Stimulated activated CD4-positive, alpha-beta T cell treated with anti-CD3 and anti-CD28 coated beads, Interleukin-1b, Interleukin-23, amount 100 ng/mL, for 24 hours (primary cell): ENCODE data around the gene USP7.
"Not testable (repeated sequence)": the region's sequence is repeated elsewhere in the genome, so short reads cannot be mapped to it uniquely, and the experiment has no call there.

Source experiments
- DNase-seq, 4 experiments: peaks; one replicate each; pipeline ENCODE4 v3.0.0-alpha.2; 2020; ENCODE audit warnings: low read depth in 4 of 4, low spot score in 1 of 4

The USP7 gene

DNA sequence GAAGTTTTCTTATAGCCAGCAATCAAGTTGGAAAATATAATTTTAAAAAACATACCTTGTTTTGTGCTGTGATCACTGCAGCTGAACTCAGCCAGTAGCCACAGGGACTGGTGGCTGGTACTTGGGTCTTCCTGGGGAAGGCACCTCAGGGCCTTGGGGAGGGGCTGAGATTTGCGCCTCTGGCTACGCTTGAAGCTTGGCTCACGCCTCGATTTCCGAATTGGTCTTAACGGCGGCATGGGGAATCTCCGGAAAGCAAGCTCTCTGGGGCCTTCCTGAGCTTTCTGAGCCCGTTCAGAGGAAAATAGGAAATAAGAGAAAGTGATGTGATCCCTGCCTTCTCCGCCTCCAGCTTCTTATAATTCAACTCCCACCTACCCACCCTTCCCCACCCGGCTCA, 11.3 kb upstream of the USP7 start:
- DNase-seq = no peak

DNA sequence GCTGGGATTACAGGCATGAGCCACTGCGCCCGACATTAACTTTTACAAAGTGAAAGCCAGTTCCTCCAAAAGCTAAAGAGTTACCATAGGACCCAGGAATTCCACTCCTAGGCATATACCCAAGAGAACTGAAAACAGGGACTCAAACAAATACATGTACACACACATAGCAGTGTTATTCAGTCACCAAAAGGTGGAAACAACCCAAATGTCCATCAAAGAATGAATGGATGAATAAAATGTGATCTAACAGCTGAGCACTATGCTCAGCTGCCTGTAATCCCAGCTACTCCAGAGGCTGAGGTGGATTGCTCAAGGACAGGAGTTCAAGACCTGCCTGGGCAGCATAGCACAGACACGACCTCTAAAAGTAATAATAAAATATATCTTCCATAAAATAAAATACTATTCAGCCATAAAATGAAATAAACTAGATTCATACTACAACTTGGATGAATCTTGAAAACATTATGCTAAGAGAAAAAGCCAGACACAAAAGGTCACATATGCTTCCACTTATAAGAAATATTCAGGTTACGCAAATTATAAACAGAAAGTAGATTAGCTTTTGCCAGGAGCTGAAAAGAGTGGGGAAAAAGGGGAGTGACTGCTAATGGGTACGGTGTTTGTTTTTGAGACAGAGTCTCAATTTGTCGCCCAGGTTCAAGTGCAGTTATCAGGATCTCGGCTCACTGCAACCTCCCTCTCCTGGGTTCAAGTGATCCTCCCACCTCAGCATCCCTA, 9.3 kb upstream of the USP7 start:
- DNase-seq = no peak

DNA sequence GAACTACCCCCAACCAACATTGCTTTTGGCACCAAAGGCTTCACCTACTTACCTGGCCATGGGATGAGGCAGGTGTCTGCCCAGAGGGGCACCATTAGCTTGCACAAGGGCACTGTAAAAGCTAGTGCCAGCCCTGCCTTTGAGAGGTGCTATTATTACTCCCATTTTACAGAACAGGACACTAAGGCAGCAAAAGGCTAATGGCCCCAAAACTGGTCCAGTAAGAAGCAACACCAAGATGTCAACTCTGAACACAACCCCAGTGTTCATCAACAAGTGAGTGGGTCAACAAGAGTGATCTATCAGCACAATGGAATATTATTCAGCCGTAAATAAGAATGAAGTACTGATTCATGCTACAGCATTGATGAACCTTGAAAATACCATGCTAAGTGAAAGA, 7.7 kb upstream of the USP7 start:
- DNase-seq = no peak

DNA sequence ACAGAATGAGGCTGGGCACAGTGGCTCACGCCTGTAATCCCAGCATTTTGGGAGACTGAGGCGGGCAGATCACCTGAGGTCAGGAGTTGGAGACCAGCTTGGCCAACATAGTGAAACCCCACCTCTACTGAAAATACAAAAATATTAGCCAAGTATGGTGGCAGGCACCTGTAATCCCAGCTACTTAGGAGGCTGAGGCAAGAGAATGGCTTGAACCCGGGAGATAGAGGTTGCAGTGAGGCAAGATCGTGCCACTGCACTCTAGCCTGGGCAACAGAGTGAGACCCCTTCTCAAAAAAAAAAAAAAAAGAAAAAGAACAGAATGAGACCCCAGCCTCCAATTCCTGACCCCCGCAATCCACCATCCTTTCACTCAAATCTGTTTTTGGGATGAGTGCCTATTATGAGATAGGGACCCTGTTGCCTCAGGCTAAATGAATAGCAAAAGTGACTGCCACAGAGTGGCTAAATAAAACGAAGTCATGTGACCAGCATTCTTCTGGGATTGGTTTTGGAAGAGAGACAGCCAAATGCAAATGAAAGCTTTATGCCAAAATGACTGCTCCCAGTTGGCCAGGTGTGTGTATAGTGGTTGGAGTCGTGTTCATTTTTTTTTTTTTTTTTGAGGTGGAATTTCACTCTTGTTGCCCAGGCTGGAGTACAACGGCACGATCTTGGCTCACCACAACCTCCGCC, 5.6 kb upstream of the USP7 start:
- not testable (repeated sequence) for DNase-seq

DNA sequence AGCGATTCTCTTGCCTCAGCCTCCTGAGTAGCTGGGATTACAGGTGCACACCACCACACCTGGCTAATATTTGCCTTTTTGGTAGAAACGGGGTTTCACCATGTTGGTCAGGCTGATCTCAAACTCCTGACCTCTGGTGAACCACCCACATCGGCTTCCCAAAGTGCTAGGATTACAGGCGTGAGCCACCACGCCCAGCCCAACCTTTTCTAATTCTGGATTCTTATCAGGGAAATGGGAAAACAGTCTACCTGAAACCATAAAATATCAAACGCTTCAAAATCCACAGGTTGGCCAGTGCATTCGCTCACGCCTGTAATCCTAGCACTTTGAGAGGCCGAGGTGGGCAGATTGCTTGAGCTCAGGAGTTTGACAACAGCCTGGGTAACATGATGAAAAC, 4.3 kb upstream of the USP7 start:
- not testable (repeated sequence) for DNase-seq

DNA sequence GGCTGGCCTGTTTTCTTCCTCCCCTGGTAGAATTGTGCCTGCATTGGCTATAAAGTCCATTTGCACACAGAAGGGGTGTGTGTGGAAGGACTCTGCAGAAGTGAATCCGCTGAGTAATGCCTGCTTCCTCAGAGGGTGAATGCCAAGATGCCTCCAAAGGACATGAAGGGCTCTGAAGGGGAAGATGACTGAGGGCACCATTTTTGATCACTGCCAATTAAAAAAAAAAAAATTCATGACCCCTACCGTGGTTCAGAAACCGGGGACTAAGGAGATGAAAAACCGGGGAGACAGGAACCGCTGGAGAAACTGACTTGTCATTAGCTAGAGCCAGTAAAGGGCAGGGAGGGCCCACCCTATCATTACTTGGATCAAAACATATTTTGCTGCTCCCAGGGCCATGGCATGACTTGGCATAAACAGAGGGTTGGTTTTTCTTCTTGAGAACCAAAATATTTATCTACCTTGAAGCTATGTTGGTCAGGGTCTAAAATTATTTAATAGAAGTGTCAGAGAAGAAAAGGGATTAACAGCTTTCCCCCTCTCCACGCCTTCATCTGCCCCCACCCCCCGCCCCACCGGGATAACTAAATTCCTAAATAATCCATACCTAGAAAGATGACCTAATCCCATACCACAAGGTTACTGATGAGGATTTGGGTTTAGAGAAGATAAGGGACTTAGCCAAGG, 3.6 kb upstream of the USP7 start:
- no peak for DNase-seq

DNA sequence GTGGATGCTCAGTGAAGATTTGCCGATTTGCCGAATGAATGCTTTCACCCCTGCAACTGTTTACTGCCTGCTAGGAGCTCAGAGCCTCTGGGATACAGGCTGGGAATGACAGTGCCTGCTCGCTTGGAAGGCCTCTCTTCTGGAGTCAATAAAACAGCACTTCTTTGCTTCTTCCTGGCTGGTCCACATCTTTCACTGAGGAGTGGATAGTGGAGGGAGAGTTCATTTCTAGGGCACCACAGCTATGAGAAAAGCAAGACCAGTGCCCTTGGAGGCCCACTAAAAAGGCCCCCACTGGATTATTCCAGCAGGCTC, 3.1 kb upstream of the USP7 start:
- DNase-seq = no peak

DNA sequence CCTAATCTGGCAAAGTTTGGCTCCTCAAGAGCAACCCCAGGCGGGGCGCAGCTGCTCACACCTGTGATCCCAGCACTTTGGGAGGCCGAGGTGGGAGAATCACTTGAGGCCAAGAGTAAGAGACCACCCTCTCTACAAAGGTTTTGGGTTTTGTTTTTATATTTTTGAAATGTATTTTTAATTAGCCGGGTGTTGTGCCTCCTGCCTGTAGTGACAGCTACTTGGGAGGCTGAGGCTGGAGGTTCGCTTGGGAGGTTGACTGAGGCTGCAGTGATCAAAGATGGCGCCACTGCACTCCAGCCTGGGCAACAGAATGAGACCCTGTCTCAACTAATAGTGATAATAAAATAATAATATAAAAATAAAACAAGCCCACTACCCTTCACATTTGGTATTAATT, 756 bp upstream of the USP7 start:
- DNase-seq = no peak

DNA sequence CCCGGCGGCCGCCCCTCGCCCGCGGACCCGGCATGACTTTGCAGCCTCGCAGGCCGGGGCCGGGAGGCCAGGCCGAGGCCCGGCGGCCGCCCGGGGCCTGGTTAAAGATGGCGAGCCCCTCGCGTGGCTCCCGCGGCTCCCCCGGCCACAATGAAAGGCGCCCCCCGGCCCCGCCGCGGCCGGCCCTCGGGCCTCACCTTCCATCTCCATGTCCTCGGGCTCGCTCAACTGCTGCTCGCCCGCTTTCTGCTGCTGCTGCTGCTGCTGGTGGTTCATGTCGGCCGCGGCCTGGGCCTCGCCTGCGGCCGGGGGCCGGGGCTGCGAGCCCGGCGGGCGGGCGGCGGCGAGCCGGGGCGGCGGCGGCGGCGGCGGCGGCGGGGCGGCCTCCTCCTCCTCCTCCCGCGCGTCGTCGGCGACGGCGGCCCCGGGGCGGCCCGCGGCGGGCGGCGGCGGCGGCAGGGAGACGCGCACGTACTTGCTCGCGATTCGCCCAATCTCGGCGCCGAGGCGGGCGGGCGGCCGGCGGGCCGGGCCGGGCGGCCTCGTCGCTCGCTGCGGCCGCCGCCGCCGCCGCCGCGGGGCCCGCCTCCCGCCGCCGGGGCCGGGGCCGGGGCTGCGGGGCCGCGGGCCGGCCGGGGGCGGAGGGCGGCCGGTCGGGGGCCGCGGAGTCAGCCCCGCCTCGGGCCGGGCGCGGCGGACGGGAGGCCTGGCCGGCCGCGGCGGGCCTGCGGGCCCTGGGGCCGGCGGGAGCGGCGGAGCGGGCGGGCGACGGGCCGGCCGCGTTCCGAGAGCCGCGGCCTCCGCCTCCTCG, 491 bp downstream of the USP7 start:
- DNase-seq = no peak

DNA sequence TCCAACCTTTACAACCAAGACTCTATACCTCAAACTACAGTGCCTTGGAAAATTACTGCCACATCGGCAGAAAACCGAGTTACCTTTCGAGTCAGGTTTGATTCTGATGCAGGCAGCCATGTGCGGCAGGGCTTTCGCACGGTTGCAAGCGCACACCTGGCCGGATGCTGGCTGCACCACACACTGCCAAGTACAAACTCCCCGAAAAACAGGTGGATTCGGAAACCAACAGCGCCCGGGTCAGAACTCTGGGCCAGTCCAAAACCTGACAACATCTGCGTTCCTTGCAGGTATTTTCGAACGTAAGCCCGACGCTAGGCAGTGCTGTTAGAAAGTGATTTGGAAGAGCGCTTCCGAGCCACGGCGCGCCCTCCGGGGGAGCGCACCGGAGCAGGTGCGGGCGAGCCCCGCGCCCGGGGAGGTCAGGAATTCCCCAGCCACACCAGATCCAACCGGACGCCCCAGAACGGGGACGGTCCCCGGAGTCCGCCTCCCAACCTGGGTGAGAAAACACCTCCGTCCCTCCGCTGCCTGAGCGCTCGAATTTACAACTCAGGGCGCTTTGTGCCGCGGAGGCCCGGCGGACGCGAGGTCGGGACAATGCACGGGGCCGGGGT, 1.2 kb downstream of the USP7 start:
- DNase-seq = peak in 1 of 4 experiments; percentile 28

DNA sequence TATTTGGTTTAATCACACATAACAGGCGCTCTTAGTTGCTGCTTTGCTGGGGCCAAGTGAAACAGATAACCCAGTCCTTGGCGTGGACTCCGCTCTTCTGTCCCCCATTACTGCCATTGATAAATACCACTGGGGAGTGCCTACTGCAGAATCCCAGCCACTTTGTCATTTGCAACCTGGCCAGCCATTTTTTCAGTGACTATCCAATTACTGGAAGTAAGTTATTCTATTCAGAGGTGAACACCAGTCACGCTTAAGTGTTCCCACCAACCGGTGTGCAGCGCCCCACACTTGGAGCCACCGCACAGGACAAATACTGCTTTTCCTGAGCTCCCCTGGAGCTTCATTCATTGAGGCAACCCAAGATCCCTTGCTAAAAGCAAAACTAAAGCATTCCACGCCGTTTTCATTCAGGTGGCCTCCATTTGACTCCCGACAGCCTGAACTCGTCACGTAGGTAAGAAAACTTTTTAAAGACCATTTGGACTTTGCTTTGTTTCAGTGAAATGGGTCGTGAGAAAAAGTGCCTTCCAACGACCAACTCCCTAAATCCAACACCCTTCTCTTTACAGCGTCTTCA, 1.8 kb downstream of the USP7 start:
- DNase-seq = no peak

DNA sequence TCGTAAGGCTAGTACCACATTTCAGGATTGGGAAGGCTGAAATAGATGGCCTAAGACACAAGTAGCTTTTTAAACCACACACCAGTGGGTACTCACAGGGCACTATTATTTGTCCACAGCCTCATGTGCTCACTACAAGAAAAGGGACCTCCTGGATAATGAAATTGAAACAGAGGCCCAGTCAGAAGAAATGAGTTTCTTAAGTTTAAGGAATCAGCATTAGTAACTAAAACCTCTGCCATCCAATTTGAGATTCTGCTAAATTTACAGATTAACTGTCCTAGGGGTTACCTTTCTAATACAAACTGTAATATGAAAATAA, 3.0 kb downstream of the USP7 start:
- DNase-seq = no peak

DNA sequence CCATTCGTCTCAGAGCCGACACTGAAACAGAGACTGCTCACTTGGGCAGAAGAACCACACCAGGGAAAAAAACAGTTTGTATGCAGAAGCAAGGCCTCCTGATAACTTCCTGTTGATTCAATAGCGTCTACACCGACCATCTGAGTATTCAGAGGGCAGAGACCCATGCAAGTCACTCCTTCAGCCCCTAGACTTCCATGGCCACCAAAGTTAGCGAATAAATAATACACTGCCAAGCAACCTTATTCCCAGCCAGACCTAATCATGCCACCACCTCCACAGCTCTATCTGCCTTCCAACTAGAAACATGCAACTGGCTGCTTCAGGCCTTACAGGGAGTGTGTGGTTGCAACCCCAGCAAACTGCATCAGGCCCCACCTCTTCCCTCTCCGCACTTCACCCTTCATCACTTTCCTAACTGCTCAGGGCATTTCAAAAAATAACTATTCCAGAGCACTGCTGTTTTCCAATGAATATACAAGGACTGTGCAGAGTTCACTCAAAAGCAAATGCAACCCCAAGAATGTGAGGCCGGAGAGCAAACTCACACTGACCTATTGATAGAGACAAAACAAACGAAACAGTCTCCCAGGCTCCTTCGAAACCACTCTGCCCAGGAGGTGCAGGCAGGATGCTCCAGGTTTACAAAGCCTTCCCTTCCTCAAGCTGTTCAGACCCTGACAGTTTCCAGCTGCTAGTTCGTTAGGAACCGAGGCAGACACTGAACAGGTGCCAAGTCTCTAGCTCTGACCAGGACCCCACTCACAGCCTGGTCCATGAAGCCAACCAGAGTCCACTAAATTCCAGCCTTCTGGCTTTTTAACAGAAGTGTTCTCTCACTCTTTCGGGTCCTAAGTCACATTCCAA, 3.6 kb downstream of the USP7 start:
- DNase-seq = no peak

DNA sequence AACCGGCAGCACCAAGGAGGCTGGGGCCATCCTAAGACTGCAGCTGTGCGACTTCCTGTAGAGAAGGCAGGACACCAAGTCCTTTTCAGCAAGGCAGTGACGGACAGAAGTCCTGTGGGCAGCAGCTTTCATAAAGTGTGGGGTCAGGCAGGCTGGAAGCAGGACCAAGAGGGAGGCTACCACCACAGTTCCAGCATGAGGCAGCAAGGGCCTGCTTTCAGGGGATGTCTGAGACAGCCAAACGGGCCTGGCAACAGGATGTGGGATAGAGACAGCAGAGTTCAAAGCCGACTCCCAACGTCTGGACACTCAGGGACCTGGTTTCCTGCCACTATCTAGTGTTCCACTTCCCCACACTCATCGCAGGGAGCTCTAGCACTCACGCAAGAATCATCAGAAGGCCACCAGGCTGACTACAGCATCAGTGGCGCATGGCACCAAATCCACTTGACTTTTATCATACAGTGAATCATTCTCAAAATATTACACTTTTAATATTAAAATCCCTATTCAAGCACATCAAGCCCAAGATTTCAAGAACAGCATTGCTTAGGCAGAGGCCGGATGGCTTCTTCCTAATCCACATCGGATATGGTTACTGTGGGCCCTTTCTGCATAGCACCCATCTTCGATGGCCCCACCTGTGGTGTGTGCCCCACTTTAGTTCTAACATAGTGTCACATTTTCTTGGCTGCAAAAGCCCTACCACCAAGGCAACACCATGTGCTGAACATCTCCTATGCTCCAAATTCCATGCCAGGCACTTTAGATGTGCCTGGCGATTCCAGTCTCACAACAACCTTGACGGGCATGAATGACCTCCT, 5.2 kb downstream of the USP7 start:
- DNase-seq = no peak

DNA sequence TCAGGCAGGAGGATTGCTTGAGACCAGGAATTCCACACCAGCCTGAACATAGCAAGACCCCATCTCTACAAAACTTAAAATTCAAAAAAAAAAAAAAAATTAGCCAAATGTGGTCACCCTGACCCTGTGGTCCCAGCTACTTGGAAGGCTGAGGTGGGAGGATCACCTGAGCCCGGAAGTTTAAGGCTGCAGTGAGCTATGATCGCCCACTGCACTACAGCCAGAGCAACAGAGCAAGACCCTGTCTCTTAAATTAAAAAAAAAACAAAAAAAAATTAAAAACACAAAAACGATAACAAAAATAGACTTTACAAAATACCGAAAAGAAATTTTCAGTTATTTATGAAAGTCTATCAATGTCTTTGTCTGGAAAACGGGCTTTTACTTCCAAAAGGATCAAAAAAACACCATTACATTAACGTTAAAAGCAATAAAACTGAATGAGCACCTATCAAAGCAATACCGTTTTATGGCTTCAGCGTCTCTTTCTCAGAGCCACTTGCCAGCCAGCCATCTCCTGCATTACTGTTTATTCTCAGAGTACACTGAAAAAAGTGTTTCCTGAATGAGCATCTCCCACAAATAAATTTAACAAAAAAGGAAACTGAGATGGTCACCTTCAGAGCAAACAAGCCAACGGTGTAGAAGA, 6.1 kb downstream of the USP7 start:
- no peak for DNase-seq

DNA sequence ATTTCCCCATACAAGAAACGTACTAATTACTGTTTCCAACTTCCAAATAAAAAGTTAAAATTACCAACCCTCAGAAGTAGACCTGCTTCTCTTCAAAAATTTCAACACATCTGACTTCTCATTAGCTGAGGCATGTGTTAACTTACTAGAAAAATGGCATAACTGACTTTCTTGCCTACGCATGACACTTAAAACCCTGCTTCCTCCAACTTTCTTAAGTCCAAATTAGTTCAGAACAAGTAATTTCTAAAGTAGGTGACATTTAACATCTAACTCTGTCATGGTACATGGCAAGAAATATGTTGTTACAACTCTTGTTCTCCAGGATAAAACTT, 6.7 kb downstream of the USP7 start:
- no peak for DNase-seq

DNA sequence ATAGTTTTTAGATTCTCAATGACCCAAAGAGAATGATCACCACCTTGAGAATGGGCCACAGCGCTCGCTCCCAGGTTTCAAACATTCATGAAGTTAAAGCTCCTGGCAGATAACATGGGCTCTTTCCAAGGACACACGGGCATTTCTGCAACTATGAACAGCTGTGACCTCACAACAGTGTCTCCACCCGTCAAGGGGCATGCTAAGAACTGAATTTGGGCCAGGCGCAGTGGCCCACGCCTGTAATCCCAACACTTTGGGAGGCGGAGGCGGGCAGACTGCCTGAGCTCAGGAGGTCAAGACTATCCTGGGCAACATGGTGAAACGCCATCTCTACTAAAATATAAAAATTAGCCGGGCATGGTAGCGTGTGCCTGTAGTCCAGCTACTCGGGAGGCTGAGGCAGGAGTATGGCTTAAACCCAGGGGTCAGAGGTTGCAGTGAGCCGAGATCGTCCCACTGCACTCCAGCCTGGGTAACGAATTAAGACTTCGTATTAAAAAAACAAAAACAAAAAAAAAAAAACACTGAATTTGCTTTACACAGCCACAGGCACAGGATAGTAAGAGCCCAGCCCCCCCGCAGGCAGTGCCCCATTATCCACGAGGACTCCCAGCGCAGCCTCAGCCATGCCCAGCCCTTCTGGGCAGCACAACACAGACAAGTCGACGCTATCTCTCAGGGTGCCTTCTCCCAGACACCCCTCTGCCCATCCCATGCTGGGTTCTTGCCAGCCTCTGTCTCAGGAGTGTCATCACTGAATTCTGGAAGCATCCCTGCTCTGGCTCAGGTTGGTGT, 7.2 kb downstream of the USP7 start:
- DNase-seq = no peak

DNA sequence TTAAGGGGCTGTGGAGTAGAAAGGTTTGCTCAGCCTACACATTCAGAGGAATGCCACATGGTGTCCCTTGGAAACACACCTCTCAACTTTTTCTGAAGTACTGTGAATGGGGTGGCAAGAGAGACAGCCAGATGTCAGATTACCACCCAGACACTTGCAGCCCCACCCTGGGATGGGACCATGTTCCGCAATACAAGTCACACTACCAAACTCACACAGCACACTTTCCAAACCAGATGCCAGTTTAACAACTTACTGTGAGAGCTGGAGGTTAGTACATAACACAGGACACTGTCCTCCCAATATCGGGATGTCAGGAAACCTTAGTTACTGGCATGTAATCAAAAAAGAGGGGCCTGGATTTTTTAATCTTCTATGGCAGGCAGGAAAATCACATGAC, 7.9 kb downstream of the USP7 start:
- DNase-seq = no peak
